Measurements from ENCODE around the gene TPST1.

DNA sequence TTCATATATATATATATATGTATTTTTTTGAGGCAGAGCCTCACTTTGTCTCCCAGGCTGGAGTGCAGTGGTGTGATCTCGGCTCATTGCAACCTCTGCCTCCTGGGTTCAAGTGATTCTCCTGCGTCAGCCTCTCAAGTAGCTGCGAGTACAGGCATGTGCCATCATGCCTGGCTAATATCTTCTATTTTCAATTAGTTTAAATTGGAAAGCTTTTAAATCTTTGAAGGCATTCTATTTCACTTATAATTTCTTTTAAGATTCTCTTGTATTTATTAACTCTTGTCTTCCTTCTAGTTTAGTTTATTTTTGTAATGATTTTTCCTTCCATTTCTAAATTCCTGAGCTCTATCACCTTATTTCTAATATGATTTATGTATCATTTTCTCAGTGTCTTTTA is 71.2 kb downstream of the TPST1 start:
- TF ChIP-seq, protein P1, sequence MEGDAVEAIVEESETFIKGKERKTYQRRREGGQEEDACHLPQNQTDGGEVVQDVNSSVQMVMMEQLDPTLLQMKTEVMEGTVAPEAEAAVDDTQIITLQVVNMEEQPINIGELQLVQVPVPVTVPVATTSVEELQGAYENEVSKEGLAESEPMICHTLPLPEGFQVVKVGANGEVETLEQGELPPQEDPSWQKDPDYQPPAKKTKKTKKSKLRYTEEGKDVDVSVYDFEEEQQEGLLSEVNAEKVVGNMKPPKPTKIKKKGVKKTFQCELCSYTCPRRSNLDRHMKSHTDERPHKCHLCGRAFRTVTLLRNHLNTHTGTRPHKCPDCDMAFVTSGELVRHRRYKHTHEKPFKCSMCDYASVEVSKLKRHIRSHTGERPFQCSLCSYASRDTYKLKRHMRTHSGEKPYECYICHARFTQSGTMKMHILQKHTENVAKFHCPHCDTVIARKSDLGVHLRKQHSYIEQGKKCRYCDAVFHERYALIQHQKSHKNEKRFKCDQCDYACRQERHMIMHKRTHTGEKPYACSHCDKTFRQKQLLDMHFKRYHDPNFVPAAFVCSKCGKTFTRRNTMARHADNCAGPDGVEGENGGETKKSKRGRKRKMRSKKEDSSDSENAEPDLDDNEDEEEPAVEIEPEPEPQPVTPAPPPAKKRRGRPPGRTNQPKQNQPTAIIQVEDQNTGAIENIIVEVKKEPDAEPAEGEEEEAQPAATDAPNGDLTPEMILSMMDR (IDR thresholded peaks at IDR 0.05 in 4 of 5, conservative IDR thresholded peaks at IDR 0.05 in 1 of 5), result no peak
- no peak for TF ChIP-seq POLR2A (IDR thresholded peaks at IDR 0.05)
